ENCODE data around the gene PRPF31. TPM values are rescaled to one million over a fixed set of nuclear protein-coding genes. Genes with fewer than 3 reads are reported as not detected.
A peak's percentile ranks its signal among the peaks of the same experiment; 100 is the strongest.

PRPF31 gene
- total and polyA plus RNA-seq, 8 donors, result 22.8 to 98.2 (median 39.5) TPM

DNA sequence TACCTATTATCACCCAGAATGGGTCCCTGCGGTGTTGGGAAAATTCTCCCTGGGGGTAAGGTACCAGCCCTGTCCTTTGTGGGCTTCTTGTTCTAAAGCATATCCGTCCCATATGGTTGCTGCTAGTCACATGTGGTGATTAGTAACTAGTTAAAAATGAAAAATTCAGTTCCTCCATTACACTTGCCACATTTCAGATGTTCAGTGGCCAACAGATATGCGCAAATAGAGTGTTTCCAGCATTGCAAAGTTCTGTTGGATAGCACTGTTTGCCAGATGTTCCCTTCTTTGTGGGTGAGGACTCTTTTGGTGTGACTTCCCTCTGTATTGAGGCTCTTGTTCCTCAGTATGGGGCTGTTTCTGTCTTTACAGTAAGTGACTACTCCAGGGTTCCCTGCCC lies 25.8 kb downstream of the PRPF31 start:
- Histone ChIP-seq H3K27ac (no peak overlapping the region), H3K4me3 (no peak overlapping the region), H3K9me3 (no peaks in the 10 kb centered on the region), H3K27me3 (no peaks in the 10 kb centered on the region), H3K36me3 (peaks cover 40 to 71% (median 56%) of the 10 kb centered on the region in 4 donors), H3K4me1 (peaks cover 17 to 45% (median 40%) of the 10 kb centered on the region in 4 donors)
- WGBS, 5 donors, result 85 to 90% (median 88%) methylated on average over 3 of the region's 3 CpGs
- no peak for TF ChIP-seq POLR2AphosphoS5 (IDR thresholded peaks at IDR 0.05)
- no peak for TF ChIP-seq EP300 (IDR thresholded peaks at IDR 0.05)
- TF ChIP-seq, protein P1, sequence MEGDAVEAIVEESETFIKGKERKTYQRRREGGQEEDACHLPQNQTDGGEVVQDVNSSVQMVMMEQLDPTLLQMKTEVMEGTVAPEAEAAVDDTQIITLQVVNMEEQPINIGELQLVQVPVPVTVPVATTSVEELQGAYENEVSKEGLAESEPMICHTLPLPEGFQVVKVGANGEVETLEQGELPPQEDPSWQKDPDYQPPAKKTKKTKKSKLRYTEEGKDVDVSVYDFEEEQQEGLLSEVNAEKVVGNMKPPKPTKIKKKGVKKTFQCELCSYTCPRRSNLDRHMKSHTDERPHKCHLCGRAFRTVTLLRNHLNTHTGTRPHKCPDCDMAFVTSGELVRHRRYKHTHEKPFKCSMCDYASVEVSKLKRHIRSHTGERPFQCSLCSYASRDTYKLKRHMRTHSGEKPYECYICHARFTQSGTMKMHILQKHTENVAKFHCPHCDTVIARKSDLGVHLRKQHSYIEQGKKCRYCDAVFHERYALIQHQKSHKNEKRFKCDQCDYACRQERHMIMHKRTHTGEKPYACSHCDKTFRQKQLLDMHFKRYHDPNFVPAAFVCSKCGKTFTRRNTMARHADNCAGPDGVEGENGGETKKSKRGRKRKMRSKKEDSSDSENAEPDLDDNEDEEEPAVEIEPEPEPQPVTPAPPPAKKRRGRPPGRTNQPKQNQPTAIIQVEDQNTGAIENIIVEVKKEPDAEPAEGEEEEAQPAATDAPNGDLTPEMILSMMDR (IDR thresholded peaks at IDR 0.05), result no peak
- TF ChIP-seq POLR2A (IDR thresholded peaks at IDR 0.05), result no peak
- intact Hi-C loops (cut with DNase I; ENCODE audit: low total_unique reads), result no loop called here
- DNase-seq, result no peak

DNA sequence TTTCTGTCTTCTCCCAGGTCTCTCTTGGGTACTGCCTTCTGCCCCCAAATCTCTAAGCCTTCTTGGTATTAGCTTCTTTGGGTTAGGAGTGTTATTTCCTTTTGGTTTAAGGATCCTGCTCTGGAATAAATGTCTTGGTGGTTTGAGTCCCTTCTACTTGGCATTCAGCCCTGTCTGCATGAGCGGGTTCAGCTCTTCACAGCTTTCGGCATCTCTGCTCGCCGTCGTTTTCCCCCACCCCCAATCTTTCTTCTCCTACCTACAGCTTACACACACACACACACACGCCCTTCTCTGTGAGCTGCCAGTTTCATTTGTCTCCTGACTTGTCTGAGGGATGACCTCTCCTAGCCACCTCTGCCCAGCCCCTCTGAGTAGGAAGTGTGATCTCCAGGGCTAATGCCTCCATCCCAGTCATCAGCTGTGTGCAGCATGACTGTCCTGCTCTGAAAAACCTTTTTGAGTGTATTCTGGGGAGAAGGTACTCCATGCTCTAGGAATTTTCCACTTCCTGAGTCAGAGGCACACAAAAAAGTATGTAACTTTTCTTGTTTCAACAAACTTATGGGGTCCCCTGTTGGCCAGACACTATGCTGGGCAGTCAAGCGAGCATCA lies 26.7 kb downstream of the PRPF31 start:
- no peak overlapping the region for H3K27ac ChIP-seq
- peaks cover 17 to 41% (median 35%) of the 10 kb centered on the region in 4 donors for H3K4me1 ChIP-seq
- no peaks in the 10 kb centered on the region for H3K27me3 ChIP-seq
- WGBS, 5 donors, result 82 to 89% (median 84%) methylated on average over 7 of the region's 7 CpGs
- no peak overlapping the region for H3K4me3 ChIP-seq
- intact Hi-C loops (cut with DNase I; ENCODE audit: low total_unique reads), result no loop called here
- peaks cover 49 to 80% (median 65%) of the 10 kb centered on the region in 4 donors for H3K36me3 ChIP-seq
- DNase-seq, result no peak
- no peaks in the 10 kb centered on the region for H3K9me3 ChIP-seq
- no peak for TF ChIP-seq POLR2A (IDR thresholded peaks at IDR 0.05)
- TF ChIP-seq POLR2AphosphoS5 (IDR thresholded peaks at IDR 0.05), result no peak
- TF ChIP-seq, protein P1 (IDR thresholded peaks at IDR 0.05), result no peak
- no peak for TF ChIP-seq EP300 (IDR thresholded peaks at IDR 0.05)

DNA sequence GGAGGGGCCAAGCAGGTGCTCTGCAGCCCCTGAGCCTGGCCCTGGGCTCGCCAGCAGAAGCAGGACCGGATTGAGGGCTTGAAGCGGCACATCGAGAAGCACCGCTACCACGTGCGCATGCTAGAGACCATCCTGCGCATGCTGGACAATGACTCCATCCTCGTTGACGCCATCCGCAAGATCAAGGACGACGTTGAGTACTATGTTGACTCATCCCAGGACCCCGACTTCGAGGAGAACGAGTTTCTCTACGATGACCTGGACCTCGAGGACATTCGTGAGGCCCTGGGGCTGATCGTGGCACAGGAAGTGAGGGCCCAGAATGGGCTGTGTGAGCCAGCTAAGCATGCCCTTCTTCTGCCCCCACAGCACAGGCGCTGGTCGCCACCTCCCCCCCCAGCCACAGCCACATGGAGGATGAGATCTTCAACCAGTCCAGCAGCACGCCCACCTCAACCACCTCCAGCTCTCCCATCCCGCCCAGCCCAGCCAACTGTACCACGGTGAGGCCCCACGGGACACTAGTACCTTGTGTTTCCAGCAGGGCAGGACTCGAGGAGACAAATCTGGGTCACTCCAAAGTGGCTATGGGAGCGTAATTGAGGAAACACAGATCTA lies 30.1 kb downstream of the PRPF31 start:
- no peak overlapping the region for H3K4me3 ChIP-seq
- H3K4me1 ChIP-seq, result peaks cover 0 to 15% (median 9%) of the 10 kb centered on the region in 4 donors
- peaks cover 80 to 98% (median 91%) of the 10 kb centered on the region in 4 donors for H3K36me3 ChIP-seq
- no peak for TF ChIP-seq EP300 (IDR thresholded peaks at IDR 0.05)
- TF ChIP-seq, protein P1 (IDR thresholded peaks at IDR 0.05), result no peak
- H3K27me3 ChIP-seq, result no peaks in the 10 kb centered on the region
- H3K27ac ChIP-seq, result no peak overlapping the region
- WGBS, 5 donors, result 89 to 92% (median 92%) methylated on average over 25 to 28 of the region's 28 CpGs
- intact Hi-C loops (cut with DNase I; ENCODE audit: low total_unique reads), result no loop called here
- H3K9me3 ChIP-seq, result no peaks in the 10 kb centered on the region
- no peak for DNase-seq

DNA sequence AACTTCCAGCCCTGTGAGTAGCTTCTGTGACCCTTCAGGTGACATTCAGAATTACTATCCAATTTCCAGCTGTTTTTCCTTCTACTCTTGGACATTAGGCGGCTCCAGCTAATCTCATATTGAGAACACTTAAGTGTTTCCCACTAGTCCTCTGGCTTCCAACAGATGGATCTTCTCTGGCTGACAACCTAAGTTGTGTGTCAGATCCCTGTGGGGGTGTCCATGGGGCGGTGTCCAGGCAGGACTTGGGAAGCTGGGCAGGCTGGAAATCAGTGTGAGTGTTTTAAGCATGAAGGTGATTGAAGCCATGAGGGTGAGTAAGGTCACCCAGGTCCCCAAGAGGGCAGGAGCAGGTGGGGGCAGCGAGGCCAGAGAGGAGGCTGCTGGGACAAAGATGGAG lies 32.1 kb downstream of the PRPF31 start:
- intact Hi-C loops (cut with DNase I; ENCODE audit: low total_unique reads), result no loop called here
- H3K4me3 ChIP-seq, result no peak overlapping the region
- no peaks in the 10 kb centered on the region for H3K4me1 ChIP-seq
- 66 to 91% (median 73%) methylated on average over 3 of the region's 3 CpGs for WGBS, 5 donors
- H3K27ac ChIP-seq, result peak overlapping the region in 4 of 5 donors; percentile 2 to 57 (median 32)
- H3K9me3 ChIP-seq, result no peaks in the 10 kb centered on the region
- TF ChIP-seq, protein P1 (IDR thresholded peaks at IDR 0.05), result no peak
- TF ChIP-seq EP300 (IDR thresholded peaks at IDR 0.05), result no peak
- peak in 1 of 3 donors; percentile 43 for TF ChIP-seq POLR2AphosphoS5 (IDR thresholded peaks at IDR 0.05)
- DNase-seq, result peak in 1 of 2 donors; percentile 69
- no peaks in the 10 kb centered on the region for H3K27me3 ChIP-seq
- peaks cover 98 to 100% (median 100%) of the 10 kb centered on the region in 4 donors for H3K36me3 ChIP-seq
